Stimulated activated CD8-positive, alpha-beta memory T cell treated with anti-CD3 and anti-CD28 coated beads, Interleukin-4, amount 100 ng/mL, for 4 hours (primary cell): ENCODE results near the gene PCDHA10.
"Not testable (repeated sequence)": the region's sequence is repeated elsewhere in the genome, so short reads cannot be mapped to it uniquely, and the experiment has no call there.

Experiments
- DNase-seq, 2 donors: peaks; one replicate each; pipeline ENCODE4 v3.0.0-alpha.2; 2020; ENCODE audit warnings: low read depth in 2 of 2, low spot score in 1 of 2

Gene PCDHA10

GRCh38 chr5:140840978-140841962, 14.4 kb upstream of the PCDHA10 start, which contains the start of gene PCDHA8:
Gene PCDHA8, plus strand, starts transcription at chr5:140841187. Its CDS starts 135 bp downstream, at chr5:140841322.
- DNase-seq, result no peak

- no peak for DNase-seq
These were observed 12.6 kb upstream of the PCDHA10 start for GRCh38 chr5:140842798-140843733.

GRCh38 chr5:140848139-140849102, 7.3 kb upstream of the PCDHA10 start, which contains the start of gene PCDHA9:
Gene PCDHA9, plus strand, starts transcription at chr5:140848382. Its CDS starts 114 bp downstream, at chr5:140848496.
- not testable (repeated sequence) for DNase-seq

- not testable (repeated sequence) for DNase-seq
These were observed 5.7 kb upstream of the PCDHA10 start for GRCh38 chr5:140849831-140850634.

GRCh38 chr5:140857177-140857986, 1.7 kb downstream of the PCDHA10 start:
- DNase-seq, result no peak

GRCh38 chr5:140857987-140858240, 2.2 kb downstream of the PCDHA10 start:
- no peak for DNase-seq

GRCh38 chr5:140862441-140863295, 7.0 kb downstream of the PCDHA10 start:
- DNase-seq, result no peak

GRCh38 chr5:140868721-140869554, 13.2 kb downstream of the PCDHA10 start, which contains the start of gene PCDHA11:
Gene PCDHA11, plus strand, starts transcription at chr5:140868957. Its CDS starts 147 bp downstream, at chr5:140869104.
- no peak for DNase-seq

- no peak for DNase-seq
These were observed 13.8 kb downstream of the PCDHA10 start for GRCh38 chr5:140869555-140869886.

- no peak for DNase-seq
These were observed 14.8 kb downstream of the PCDHA10 start for GRCh38 chr5:140870221-140871201.

GRCh38 chr5:140875085-140876065, 19.7 kb downstream of the PCDHA10 start, which contains the start of gene PCDHA12:
Gene PCDHA12, plus strand, starts transcription at chr5:140875308. Its CDS starts 165 bp downstream, at chr5:140875473.
- DNase-seq, result no peak

GRCh38 chr5:140876541-140877261, 21.0 kb downstream of the PCDHA10 start:
- DNase-seq, result not testable (repeated sequence)

- DNase-seq, result no peak
These were observed 21.5 kb downstream of the PCDHA10 start for GRCh38 chr5:140877262-140877581.
